Right kidney (tissue), 9 donors: ENCODE measurements around the gene WHAMM.
"Not testable (repeated sequence)": the region's sequence is repeated elsewhere in the genome, so short reads cannot be mapped to it uniquely, and the experiment has no call there.

Source experiments
- DNase-seq: peaks from one replicate; pipeline ENCODE4 v3.0.0-alpha.2; 2016
- long read RNA-seq, 8 donors: transcript quantifications; one replicate each; lab custom pipeline, GENCODE V29; 2026

Gene WHAMM, protein sequence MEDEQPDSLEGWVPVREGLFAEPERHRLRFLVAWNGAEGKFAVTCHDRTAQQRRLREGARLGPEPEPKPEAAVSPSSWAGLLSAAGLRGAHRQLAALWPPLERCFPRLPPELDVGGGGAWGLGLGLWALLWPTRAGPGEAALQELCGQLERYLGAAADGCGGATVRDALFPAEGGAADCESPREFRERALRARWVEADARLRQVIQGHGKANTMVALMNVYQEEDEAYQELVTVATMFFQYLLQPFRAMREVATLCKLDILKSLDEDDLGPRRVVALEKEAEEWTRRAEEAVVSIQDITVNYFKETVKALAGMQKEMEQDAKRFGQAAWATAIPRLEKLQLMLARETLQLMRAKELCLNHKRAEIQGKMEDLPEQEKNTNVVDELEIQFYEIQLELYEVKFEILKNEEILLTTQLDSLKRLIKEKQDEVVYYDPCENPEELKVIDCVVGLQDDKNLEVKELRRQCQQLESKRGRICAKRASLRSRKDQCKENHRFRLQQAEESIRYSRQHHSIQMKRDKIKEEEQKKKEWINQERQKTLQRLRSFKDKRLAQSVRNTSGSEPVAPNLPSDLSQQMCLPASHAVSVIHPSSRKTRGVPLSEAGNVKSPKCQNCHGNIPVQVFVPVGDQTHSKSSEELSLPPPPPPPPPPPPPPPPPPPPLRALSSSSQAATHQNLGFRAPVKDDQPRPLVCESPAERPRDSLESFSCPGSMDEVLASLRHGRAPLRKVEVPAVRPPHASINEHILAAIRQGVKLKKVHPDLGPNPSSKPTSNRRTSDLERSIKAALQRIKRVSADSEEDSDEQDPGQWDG
- long read RNA-seq, donor 1, result 0 reads
- long read RNA-seq, donor 2, result 0 reads
- long read RNA-seq, donor 3, result 0 reads
- long read RNA-seq, donor 4, result 0 reads
- long read RNA-seq, donor 5, full-length matches to known transcripts, result 1 of 1 reads
- long read RNA-seq, donor 5, partial matches to known transcripts, result 0 of 1 reads
- long read RNA-seq, donor 5, other reads (novel, unspliced or antisense), result 0 of 1 reads
- long read RNA-seq, donor 6, result 0 reads
- long read RNA-seq, donor 7, result 0 reads
- long read RNA-seq, donor 8, result 0 reads

DNA sequence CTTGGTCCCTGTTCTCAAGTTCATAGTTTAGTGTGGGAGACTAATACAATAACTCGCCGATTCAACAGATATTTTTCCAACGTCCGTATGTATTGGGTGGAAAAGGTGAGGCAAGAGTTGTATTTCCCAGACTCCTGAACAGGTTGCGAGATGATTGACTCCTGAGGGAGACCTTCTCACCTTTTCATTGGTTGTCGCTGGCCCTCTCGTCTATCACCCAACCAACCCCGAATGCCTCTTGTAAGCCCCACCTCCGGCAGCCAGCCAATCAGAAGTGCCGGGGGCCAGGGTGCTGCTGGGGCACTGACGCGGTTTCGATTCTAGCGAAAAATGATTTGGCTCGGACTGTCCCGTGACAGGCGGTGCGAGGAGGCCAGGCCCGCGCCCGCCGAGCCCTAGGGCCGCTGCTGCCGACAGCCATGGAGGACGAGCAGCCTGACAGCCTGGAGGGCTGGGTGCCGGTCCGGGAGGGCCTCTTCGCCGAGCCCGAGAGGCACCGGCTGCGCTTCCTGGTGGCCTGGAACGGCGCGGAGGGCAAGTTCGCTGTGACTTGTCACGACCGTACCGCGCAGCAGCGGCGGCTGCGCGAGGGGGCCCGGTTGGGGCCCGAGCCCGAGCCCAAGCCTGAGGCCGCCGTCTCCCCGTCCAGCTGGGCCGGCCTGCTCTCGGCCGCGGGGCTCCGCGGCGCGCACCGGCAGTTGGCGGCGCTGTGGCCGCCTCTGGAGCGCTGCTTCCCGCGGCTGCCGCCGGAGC is at the start of gene WHAMM:
WHAMM (plus strand) TSS at position 321 of the 753 bp plus-strand sequence; CDS start at position 420, 99 bp downstream.
- peak; percentile 96 for DNase-seq

DNA sequence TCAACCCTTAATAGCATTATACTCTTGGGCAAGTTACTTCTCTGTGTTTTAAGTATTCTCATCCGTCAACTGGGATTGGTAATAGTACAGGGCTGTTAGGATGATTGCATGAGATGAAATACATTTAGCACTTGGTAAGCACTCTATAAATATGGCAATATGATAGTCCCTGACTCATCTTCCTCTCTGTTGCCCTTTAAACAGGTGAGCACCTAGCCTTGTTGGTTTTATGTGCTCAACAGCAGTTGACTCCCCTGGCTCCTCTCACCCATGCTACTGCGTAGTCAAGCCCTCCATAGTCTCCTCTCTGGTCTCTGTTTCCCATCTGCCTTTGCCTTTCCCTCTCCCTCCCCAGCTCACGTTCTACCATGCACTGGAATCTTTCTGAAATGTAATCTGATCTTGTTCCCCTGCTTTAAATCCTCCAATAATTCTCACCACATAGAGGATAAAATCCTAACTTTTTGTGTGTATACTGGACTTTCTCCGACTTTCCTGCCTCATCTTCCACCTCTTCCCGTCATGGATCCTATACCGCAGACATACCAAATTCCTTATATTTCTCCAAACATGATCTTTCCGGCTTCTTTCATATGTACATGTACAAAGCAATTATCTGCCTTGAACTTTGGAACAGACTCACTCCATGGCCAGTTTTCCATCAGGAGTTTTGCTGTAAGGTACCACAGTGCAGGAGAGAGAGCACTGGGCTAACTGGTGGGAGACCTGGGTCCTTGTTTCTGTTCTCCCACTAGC is 45.9 kb upstream of the WHAMM start:
- DNase-seq, result no peak

DNA sequence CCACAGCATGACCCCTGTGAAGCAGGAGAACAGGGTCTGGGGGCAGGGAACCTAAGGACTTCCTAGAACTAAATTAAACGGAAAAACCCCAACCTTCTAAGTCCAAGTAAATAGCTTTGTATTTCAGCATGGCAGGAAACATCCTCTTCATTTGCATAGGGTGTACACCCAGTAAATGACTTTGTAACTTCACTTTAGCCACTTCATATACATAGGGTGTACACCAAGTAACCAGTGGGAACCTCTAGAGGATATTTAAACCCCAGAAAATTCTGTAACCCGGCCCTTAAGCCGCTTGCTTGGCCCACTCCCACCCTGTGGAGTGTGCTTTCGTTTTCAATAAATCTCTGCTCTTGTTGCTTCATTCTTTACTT is 45.3 kb upstream of the WHAMM start:
- no peak for DNase-seq

DNA sequence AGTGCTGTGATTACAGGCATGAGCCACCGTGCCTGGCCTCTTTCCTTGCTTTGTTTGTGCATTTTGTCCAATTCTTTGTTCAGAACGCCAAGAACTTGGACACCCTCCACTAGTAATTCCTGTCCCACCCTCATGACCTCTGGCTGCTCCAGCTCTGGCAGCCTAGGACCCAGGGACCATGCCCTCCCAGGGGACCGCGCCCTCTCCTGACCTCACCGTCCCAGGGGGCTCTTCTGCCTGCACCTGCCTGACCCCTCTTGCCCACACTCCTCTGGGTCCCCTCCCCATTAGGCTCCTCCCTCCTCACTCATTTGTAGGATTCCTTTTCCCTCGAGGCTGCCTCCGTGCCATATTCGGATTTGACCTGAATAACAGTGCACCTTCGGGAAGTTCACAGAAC is 44.7 kb upstream of the WHAMM start:
- no peak for DNase-seq

DNA sequence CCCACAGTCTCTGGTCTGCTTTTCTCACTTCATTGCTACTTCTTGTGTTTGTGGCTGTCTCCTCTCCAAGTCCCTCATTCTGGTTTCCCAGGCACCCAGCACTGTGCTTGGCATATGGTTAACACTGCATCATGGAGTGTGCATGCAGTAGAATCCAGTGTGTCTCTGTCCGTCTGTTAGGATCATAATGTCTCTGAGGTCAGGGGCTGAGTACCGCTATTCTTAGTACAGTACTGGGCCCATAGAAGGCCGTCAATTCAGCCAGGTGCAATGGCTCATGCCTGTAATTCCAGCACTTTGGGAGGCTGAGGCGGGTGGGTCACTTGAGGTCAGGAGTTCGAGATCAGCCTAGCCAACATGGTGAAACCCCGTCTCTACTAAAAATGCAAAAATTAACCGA is 43.2 kb upstream of the WHAMM start:
- DNase-seq, result not testable (repeated sequence)

DNA sequence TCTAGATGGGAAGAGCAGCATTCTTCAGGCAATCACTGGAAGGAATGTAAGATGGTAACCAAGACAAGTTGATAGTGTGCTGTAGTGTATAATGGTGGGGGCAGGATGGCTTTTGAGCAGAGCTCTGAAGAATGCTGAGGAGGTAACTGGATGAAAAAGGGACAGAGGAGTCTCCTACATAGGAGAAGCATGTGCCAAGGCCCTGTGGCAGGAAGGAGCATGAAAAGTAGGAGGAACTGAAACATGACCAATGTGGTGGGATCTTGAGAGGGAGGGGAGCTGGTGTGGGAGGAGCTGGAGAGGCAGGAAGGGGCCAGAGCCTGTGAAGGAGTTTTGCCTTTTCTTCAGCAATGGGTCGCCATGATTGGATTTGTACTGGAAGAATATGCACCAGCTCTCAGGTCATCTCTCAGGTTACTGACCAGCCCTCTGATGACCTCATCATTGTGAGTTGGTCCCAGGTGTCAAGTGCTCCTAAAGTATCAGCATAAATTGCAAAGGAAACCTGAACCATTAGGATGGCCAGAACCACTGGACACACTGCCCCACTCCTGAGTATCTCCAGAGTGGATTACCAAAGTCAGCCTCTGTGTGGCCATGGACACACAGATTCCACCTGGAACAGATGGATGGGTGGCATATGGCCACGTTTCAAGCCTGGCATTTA is 42.1 kb upstream of the WHAMM start:
- no peak for DNase-seq

DNA sequence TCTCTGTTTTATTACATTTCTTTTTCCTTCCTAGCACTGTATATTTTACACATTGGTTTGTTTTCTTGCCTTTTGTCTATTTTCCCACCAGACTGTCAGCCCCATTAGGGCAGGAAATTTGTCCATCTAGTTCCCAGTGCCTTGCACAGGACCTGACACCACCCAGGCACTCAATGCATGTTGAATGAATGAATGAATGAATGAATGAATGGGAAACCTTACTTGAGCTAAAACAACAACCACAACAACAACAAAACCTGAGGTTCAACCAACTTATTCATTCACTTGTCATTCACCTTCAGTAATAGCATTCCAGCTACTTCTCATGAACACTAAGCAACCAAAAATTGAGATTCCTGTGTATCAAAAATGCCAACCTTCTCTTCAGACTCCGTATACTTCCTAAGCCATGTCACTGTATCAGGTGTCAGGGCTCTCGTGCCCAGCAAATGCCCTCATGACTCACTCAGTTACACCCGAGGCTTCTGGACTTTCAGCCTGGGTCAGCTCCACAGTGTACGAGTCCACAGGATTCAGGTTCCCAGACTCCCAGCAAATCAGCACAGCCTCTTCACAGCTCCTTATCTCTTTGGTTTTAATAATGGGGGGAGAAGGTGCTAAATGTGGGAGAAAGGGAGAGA is 40.9 kb upstream of the WHAMM start:
- DNase-seq, result no peak

DNA sequence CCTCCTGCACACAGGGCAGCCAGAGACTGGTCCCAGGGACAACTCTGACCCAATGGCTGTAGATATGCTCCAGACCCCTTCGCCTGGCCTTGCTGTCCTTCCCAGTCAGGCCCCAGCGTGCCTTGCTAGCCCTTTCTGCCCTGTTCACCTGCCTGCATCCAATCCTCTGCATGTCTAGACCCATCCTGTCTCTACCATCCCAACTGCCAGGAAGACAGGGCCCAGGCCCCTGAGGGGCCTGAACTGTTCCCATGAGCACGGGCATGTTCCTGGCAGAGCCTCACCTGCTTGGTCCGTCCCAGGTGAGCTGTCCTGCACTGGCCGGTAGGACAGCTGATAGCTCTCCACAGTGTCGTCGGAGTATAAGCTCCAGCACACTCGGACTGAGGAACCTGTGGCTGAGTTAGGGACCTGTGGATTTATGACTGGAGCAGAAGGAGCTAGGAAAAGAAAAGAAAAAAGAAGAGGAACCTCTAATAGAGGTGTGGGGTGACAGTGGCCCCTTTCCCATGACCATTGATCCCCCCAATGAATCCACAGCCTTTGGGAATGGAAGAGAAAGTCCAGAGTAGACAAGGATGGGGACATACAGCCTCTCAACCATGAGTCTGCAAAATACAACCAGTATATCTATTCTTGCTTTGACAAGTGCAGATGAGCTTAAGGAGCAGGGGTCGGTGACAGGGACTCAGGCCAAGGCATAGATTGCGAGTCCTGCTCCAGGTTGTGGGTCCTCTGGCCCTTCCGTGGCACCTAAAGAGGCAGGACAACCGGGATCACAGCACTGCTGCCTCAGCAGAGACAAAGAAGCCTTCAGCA is 37.4 kb upstream of the WHAMM start:
- no peak for DNase-seq

DNA sequence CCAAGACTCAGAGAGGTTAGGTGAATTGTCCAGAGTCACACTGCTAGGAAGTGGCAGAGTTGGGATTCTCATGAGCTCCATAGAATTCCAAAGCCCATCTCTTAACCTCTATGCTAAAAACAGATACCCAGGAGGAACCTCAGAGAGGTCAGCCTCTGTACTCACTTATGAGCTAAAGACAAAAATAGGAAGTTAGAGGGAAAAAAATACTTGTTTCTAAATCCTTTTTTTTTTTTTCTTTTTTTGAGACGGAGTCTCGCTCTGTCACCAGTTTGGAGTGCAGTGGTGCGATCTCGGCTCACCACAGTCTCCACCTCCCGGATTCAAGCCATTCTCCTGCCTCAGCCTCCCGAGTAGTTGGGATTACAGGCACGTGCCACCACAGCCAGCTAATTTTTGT is 34.9 kb upstream of the WHAMM start:
- DNase-seq, result no peak

DNA sequence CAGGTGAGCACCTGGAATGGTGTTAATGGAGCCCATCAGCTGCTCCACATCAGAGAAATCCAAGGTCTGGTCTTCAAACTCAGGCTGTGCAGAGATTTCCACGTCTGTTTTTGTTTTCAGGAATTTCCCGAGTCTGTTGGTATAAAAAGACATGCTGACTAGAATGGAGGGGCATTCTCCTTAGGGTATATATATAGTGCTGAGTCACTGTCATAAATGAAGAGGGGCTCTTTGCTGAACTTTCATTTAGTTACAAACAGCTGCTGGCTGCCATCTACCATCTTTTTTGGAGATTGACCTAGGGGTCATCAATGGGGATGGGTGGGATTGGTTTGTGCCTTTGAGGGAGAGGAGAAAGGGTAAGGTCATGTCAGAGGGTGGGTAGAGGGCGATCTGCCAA is 30.7 kb upstream of the WHAMM start:
- no peak for DNase-seq

DNA sequence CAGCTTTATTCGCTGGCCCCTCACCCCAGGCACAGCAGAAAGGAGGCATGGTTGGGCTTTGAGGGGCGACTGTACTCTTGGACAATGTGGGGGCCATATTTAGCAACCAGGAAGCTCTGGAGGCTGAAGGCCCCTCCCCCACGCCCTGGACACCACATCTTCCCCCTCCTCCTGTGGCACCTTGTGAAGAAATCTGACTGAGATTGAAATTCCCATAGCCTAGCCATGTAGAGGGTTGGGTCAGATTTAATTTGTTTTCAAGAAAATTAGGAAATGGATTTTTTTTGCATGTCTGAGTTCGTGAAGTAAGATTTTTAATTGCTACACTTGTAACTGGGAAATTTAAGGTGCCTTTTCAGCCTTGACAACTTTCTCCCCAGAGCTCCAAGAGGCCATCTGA is 28.1 kb upstream of the WHAMM start:
- no peak for DNase-seq

DNA sequence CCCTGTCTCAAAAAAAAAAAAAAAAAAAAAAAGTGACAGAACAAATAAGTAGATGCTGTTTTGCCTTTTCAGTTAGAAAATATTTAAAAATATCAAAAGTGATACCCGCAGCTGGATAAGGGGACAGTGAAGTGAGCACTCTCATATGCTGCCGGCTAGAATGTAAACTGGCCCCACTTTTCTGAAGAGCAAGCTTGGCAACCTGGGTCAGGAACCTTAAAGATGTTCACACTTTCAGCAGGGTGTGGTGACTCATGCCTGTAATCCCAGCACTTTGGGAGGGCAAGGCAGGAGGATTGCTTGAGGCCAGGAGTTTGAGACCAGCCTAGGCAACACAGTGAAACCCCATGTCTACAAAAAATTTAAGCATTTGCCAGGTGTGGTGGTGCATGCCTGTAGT is 20.9 kb upstream of the WHAMM start:
- no peak for DNase-seq

DNA sequence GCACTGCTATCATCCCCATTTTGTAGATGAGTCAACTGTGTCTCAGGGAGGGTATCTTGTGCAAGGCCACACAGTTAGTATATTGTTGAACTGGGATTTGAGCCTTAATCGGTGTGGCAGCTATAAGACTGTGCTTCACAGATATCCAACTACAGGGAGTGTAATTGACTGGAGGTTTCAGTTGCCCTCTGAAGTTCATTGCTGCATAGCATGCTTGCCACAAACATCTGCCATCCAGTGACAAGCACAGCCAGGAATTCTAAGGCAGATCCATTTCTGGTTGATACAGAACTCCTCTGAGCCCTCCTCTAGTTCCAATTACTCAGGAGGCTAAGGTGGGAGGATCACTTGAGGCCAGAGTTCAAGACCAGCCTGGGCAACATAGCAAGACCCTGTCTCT is 19.9 kb upstream of the WHAMM start:
- no peak for DNase-seq

DNA sequence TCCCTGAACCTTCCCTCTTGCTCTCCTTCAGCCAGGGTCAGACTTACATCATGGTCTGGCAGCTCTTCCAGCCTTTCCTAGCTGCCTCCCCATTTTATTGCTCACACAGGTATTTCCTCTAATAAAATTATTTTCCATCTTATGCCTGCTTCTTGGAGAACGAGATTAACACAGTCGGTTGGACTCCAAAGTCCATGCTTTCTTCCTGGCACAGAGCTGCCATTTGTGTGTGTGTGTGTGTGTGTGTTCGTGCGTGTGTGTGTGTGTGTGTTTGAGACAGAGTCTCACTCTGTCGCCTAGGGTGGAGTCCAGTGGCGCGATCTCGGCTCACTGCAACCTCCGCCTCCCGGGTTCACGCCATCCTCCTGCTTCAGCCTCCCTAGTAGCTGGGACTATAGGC is 19.1 kb upstream of the WHAMM start:
- no peak for DNase-seq

DNA sequence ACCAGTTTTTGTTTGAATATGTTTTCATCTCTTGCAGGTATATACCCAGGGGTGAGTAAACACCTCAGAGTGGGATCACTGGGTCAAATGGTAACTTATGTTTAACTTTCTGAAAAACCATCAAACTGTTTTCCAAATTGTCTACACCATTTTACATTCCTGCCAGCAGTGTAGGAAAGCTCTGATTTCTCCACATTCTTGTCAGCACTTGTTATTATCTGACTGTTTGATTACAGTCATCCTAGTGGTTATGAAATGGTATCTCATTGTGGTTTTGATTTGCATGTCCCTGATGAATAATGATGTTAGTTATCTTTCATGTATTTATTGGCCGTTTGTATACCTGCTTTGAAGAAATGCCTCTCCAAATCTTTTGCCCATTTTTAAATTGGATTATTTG is 17.4 kb upstream of the WHAMM start:
- no peak for DNase-seq

DNA sequence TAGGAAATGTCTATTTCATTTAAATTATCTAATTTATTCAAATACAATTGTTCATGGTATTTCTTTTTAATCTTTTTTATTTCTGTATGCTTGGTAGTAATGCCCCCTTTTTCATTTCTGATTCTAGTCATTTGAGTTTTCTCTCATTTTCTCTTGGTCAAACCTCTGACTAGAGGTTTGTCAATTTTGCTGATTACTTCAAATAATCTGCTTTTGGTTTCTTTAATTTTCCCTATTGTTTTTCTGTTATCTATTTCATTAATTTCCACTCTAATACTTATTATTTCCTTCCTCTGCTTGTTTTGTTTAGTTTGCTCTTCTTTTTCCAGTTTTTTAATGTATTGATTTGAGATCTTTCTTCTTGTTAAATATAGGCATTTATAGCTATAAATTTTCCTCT is 15.7 kb upstream of the WHAMM start:
- DNase-seq, result no peak

DNA sequence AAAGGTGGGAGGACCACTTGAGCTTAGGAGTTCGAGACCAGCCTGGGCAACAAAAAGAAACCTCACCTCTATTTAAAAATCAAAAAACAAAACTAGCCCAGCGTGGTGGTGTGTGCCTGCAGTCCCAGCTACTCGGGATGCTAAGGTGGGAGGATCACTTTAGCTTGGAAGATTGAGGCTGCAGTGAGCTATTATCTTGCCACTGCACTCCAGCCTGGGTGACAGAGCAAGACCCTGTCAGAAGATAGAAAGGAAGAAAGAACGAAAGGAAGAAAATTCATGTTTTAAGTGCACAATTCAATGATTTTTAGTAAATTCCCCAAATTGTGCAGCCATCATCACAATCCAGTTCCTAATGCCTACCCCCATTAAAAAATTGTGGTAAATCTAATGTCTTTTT is 11.3 kb upstream of the WHAMM start:
- DNase-seq, result no peak

DNA sequence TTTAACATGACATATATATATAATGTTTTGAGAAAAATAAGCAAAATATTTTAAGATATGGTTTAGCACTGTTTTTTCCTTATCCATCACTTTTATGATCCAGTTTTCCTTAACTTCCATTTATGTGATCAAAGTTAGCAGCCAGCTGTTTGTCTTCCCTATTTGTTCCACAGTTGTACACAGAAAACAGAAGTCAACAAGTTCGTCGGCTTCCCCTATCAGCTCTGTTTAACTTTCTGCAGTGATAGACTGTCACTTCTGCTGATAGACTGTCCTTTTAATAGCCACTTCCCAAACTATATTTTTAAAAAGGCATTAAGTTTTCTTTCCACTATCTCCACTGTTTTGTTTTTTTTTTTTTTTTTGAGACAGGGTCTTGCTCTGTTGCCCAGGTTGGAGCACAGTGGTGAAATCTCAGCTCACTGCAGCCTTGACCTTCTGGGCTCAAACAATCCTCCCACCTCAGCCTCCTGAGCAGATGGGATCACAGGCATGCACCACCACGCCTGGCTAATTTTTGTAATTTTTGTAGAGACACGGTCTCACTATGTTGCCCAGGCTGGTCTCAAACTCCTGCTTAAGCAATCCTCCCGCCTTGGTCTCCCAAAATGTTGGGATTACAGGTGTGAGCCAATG is 10.8 kb upstream of the WHAMM start:
- no peak for DNase-seq

DNA sequence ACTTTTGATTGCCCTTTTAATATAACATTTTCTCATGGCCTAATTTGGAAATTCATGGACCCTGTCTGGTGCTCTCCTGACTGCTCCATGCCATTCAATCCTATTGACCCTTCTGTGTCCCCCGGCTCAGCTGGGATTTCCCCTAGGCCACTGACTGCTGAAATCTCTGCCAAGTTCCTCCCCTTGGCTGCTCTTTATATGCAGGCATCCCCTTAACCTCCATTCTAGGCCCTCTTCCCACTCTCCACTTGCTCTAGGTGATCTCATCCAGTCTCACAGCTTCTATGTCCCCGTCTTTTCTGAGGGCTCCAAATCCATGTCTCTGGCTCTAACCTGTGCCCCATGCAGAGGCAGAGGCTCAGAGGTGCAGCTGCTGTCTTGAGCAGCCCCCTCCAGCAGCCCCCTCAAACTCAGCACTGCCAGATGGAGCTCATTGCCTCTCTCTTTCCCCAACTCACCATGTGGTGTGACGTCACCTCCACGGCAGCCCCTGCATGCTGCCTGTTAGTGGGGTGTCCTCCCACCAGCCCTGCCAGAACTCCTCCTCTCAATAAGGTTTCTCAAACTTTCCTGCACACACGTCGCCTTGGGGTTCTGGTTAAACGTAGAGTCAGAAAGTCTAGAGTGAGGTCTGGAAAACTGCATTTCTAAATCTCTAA is 10.1 kb upstream of the WHAMM start:
- no peak for DNase-seq
